GM12891 (cell line): ENCODE results near the gene ATAT1.

Experiments
- PAX5 ChIP-seq: IDR thresholded peaks from 2 replicates; pipeline ENCODE4 v1.6.1; 2011; ENCODE audit warnings: low read length, moderate library complexity, mild to moderate bottlenecking; ENCODE audit not compliant: insufficient read depth, severe bottlenecking
- POLR2A ChIP-seq: IDR thresholded peaks from 2 replicates; pipeline ENCODE4 v1.6.1; 2011; ENCODE audit warnings: low read depth, low read length, control low read depth
- POLR2AphosphoS5 ChIP-seq: IDR thresholded peaks from 2 replicates; pipeline ENCODE4 v1.6.1; 2011; ENCODE audit warnings: low read depth, low read length, control low read depth
- SPI1 ChIP-seq: IDR thresholded peaks from 2 replicates; pipeline ENCODE4 v1.6.1; 2011; ENCODE audit warnings: low read depth, low read length, control low read depth
- TAF1 ChIP-seq: IDR thresholded peaks from 2 replicates; pipeline ENCODE4 v1.6.1; 2011; ENCODE audit warnings: low read depth, low read length, control low read depth

DNA sequence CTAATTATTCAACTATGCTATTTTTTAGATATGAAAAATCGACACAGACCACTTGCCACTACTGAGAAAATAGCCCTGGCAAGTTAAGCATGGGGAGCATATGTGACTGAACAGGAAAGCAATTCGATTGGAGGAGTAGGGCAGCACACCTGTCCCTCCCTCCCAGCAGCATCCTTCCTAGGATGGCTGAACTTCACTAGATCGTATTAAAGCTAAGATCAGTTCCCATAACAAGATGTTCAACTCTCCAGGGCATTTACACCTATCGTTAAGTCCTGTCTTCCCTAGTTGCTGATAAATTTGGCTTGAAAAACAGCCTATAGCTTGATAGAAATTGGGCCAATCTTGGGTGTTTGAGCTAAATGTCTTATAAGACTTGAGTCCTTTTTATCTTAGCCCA, 16.6 kb upstream of the ATAT1 start:
- TF ChIP-seq POLR2AphosphoS5 (no peak), POLR2A (no peak), TAF1 (no peak), SPI1 (no peak), PAX5 (no peak)
